Nephron progenitor cell (in vitro differentiated cells): ENCODE data around the gene MVD.
A peak's percentile ranks its signal among the peaks of the same experiment; 100 is the strongest.

Source experiments
- DNase-seq: peaks from one replicate; pipeline ENCODE4 v3.0.0; 2021
- H3K27ac Mint-ChIP-seq: 2 replicates; pipeline ENCODE4 v1.8.0; 2021; ENCODE audit warnings: mild to moderate bottlenecking, moderate library complexity, mixed read lengths
- H3K27me3 Mint-ChIP-seq: 2 replicates; pipeline ENCODE4 v1.8.0; 2021; ENCODE audit warnings: mild to moderate bottlenecking, low read depth, mixed read lengths; ENCODE audit not compliant: poor library complexity
- H3K36me3 Mint-ChIP-seq: 2 replicates; pipeline ENCODE4 v1.8.0; 2021; ENCODE audit warnings: low read depth, mixed read lengths
- H3K4me1 Mint-ChIP-seq: 2 replicates; pipeline ENCODE4 v1.8.0; 2021; ENCODE audit warnings: mixed read lengths
- H3K4me3 Mint-ChIP-seq: 2 replicates; pipeline ENCODE4 v1.8.0; 2021; ENCODE audit warnings: mild to moderate bottlenecking, moderate library complexity, mixed read lengths
- H3K9me3 Mint-ChIP-seq: 2 replicates; pipeline ENCODE4 v1.8.0; 2021; ENCODE audit warnings: mild to moderate bottlenecking, moderate library complexity, mixed read lengths
- TF ChIP-seq, protein P1 (sequence below): fragments of 200-600 bp; sonication (generic); IDR thresholded peaks from 2 replicates; pipeline ENCODE4 v1.5.0; 2021; ENCODE audit warnings: antibody characterized with exemption

MVD gene

DNA sequence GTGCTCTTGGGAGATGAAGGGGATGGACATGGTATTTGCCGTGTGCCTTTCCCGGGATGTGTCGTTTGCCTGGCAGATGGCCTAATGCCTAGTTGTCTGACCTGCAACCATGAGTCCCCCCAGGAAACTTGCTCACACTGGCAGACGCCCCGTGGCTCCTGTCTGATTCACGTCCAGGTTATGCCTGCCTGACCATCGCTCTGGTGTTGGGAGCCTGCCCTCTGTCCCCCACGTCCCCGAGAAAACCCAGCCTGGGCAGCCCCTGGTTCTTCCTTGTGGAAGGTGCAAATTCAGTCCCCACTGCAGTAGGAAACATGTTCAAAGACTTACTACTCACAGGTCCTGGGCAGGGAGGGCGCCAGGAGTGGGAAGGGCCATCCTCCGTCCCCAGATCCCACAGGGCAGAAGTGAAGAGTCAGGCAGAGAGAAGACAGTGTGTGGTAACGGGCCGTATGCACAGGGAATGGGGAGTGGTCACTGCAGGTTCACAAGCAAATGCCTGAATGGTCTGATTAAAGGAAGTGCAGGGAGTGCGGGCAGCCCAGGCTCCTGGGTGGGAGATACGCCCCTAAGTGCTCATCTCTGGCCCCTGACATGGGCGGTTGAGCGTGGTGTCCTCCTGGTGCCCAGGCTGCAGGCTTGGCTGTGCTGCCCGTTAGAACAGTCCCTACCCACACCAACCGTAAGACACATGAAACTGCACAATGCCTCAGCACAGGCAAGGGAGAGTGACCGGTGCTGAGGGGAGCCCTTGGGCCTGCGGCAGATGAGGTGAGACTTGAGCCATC, 27.6 kb upstream of the MVD start:
- Mint-ChIP-seq H3K4me1 (peaks cover 5% of the 10 kb centered on the region), H3K4me3 (no peak overlapping the region), H3K36me3 (no peaks in the 10 kb centered on the region), H3K9me3 (no peaks in the 10 kb centered on the region), H3K27ac (no peak overlapping the region), H3K27me3 (peaks cover 60% of the 10 kb centered on the region)
- TF ChIP-seq, protein P1, sequence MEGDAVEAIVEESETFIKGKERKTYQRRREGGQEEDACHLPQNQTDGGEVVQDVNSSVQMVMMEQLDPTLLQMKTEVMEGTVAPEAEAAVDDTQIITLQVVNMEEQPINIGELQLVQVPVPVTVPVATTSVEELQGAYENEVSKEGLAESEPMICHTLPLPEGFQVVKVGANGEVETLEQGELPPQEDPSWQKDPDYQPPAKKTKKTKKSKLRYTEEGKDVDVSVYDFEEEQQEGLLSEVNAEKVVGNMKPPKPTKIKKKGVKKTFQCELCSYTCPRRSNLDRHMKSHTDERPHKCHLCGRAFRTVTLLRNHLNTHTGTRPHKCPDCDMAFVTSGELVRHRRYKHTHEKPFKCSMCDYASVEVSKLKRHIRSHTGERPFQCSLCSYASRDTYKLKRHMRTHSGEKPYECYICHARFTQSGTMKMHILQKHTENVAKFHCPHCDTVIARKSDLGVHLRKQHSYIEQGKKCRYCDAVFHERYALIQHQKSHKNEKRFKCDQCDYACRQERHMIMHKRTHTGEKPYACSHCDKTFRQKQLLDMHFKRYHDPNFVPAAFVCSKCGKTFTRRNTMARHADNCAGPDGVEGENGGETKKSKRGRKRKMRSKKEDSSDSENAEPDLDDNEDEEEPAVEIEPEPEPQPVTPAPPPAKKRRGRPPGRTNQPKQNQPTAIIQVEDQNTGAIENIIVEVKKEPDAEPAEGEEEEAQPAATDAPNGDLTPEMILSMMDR = no peak
- DNase-seq = no peak

DNA sequence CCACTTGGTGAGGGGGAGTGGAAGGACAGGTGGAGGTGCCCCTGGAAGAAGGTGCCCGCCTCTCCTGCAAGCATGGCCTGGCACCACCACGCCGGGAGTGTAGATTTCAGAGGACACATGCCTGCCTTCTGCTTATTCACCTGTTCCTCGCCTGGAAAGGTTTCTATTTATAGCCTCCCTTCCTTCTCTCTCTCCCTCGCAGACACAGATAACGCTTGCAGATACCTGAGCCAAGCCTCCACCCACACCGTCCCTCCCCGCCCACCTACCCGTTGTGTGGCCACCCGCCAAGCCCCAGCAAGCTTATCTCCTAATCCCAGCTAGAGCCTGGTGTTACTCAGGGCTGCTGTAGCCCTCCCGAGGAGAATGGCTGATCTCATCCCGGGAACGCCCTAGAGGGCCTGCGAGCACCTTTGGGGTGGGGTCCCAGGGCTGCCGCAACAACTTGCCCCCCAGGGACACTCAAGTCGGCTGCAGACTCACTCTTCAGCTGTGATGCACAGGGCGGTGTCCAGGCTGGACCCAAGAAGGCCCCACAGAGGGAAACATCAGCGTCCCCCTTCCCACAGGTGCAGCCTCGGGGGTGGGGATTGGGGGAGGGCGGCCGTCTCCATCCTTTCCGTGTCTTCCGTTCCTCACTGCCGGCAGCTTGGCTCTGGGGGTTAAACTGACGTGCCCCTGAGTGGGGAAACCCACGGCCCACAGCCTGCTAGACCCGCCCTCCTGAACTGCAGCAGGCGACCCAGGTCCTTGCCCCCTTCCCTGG, 25.3 kb upstream of the MVD start:
- H3K4me1 Mint-ChIP-seq = peaks cover 18% of the 10 kb centered on the region
- H3K4me3 Mint-ChIP-seq = no peak overlapping the region
- H3K36me3 Mint-ChIP-seq = no peaks in the 10 kb centered on the region
- DNase-seq = no peak
- TF ChIP-seq, protein P1 = no peak
- H3K27me3 Mint-ChIP-seq = peaks cover 80% of the 10 kb centered on the region
- H3K27ac Mint-ChIP-seq = no peak overlapping the region
- no peaks in the 10 kb centered on the region for H3K9me3 Mint-ChIP-seq

DNA sequence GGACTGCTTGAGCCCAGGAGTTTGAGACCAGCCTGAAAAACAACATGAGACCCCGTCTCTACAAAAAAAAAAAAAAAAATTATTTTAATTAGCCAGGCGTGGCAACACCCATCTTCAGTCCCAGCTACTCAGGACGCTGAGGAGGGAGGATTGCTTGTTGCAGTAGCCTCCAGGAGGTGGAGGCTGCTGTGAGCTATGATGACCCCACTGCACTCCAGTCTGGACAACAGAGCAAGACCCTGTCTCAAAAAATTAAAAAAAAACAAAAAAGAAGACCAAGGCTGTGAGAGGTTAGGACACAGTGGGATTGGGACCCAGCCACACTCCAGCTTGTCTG, 24.8 kb upstream of the MVD start:
- H3K36me3 Mint-ChIP-seq = no peaks in the 10 kb centered on the region
- peaks cover 19% of the 10 kb centered on the region for H3K4me1 Mint-ChIP-seq
- H3K27me3 Mint-ChIP-seq = peaks cover 83% of the 10 kb centered on the region
- no peaks in the 10 kb centered on the region for H3K9me3 Mint-ChIP-seq
- no peak overlapping the region for H3K27ac Mint-ChIP-seq
- H3K4me3 Mint-ChIP-seq = no peak overlapping the region
- no peak for DNase-seq
- TF ChIP-seq, protein P1 = no peak

GRCh38 chr16:88687254-88687576, 24.3 kb upstream of the MVD start:
- Mint-ChIP-seq H3K4me3 (no peak overlapping the region), H3K27me3 (peaks cover 84% of the 10 kb centered on the region), H3K27ac (no peak overlapping the region), H3K36me3 (no peaks in the 10 kb centered on the region), H3K9me3 (no peaks in the 10 kb centered on the region), H3K4me1 (peaks cover 23% of the 10 kb centered on the region)
- DNase-seq = no peak
- TF ChIP-seq, protein P1 = no peak

- Mint-ChIP-seq H3K4me3 (peak within 1 kb of the TSS; percentile 62), H3K4me1 (peaks cover 23% of the 10 kb centered on the region), H3K9me3 (no peaks in the 10 kb centered on the region), H3K27ac (no peak within 1 kb of the TSS), H3K27me3 (peaks cover 89% of the 10 kb centered on the region), H3K36me3 (no peaks in the 10 kb centered on the region)
- TF ChIP-seq, protein P1 = no peak
- DNase-seq = peak; percentile 96
These were observed 23.8 kb upstream of the MVD start, which contains the start of gene SNAI3 for GRCh38 chr16:88686439-88687253. SNAI3 (minus strand) TSS chr16:88686507; CDS start chr16:88686406, 101 bp downstream.
